GM12878 (cell line): ENCODE results near the gene PARP15. TPM values are rescaled to one million over a fixed set of nuclear protein-coding genes. Genes with fewer than 3 reads are reported as not detected.

Experiments
- ATAC-seq: fragments of 200-7000 bp; cut with Tn5 transposase; 3 replicates; pipeline ENCODE4 v1.9.1; 2020; ENCODE audit warnings: mild to moderate bottlenecking, moderate library complexity
- BruUV-seq: library from RNA; stranded (reverse); fragments of 400-500 nt; replicated peaks from 2 replicates; lab custom pipeline; 2021; lab: Mats Ljungman, UMichigan
- CTCF ChIA-PET: fragments of 300-600 bp; sonication (Branson Sonifier 250); formaldehyde crosslinking; extraction: SDS; loops from one replicate; lab custom pipeline; 2021; ENCODE audit warnings: inconsistent platforms; lab: Yijun Ruan, JAX
- POLR2A ChIA-PET: fragments of 350-600 bp; formaldehyde crosslinking; extraction: SDS; loops from one replicate; lab custom pipeline; 2021; ENCODE audit warnings: inconsistent platforms; lab: Charles Lee
- RAD21 ChIA-PET: fragments of 300-600 bp; sonication (Branson Sonifier 250); formaldehyde crosslinking; loops from one replicate; lab custom pipeline; 2023; ENCODE audit warnings: antibody characterized with exemption; ENCODE audit not compliant: unreplicated experiment; lab: Charles Lee
- SMC1A ChIA-PET: fragments of 300-600 bp; sonication (Branson Sonifier 250); formaldehyde crosslinking; loops from one replicate; lab custom pipeline; 2023; ENCODE audit not compliant: unreplicated experiment, uncharacterized antibody; lab: Charles Lee
- DNase-seq: peaks from one replicate; pipeline ENCODE4 v3.0.0-alpha.2; 2011; ENCODE audit warnings: low read depth, low spot score
- FAIRE-seq: peaks from 3 replicates; lab custom pipeline; 2011; peaks lifted over from hg19 to GRCh38; lab: Jason Lieb, UNC
- H2AFZ ChIP-seq: 2 replicates; pipeline ENCODE4 v1.6.0; 2011; ENCODE audit warnings: low read depth, low read length, control low read depth; ENCODE audit not compliant: control insufficient read depth
- H3K27ac ChIP-seq: 2 replicates; pipeline ENCODE4 v1.5.1; 2011; ENCODE audit warnings: control low read depth; ENCODE audit not compliant: control insufficient read depth, insufficient read depth
- H3K27me3 ChIP-seq, 2 experiments: replicated peaks in 1 of 2; 2 replicates each; pipeline versions ENCODE4 v1.6.0 to v1.6.1; 2011; ENCODE audit warnings: low read length in 1 of 2; ENCODE audit not compliant: control insufficient read depth in 2 of 2, insufficient read depth in 2 of 2
- H3K36me3 ChIP-seq, 2 experiments: 2 replicates each; pipeline ENCODE4 v1.5.1; 2011; ENCODE audit warnings: low read length in 1 of 2; ENCODE audit not compliant: control insufficient read depth in 2 of 2, insufficient read depth in 2 of 2
- H3K4me1 ChIP-seq: 2 replicates; pipeline ENCODE4 v1.6.1; 2011; ENCODE audit warnings: mild to moderate bottlenecking, low read length, moderate library complexity, mixed read lengths; ENCODE audit not compliant: control insufficient read depth, insufficient read depth
- H3K4me2 ChIP-seq: 2 replicates; pipeline ENCODE4 v1.6.0; 2011; ENCODE audit warnings: control low read depth; ENCODE audit not compliant: control insufficient read depth, insufficient read depth
- H3K4me3 ChIP-seq: fragments of 200-600 bp; sonication (generic); 2 replicates; pipeline ENCODE4 v1.5.1; 2016
- H3K79me2 ChIP-seq: 2 replicates; pipeline ENCODE4 v1.6.0; 2011; ENCODE audit warnings: low read length; ENCODE audit not compliant: control insufficient read depth, insufficient read depth
- H3K9ac ChIP-seq: 2 replicates; pipeline ENCODE4 v1.8.0; 2011; ENCODE audit warnings: low read length, control low read depth, mixed read lengths; ENCODE audit not compliant: control insufficient read depth, insufficient read depth
- H3K9me3 ChIP-seq: replicated peaks from 3 replicates; pipeline ENCODE4 v1.5.1; 2011; ENCODE audit warnings: mild to moderate bottlenecking, low read length; ENCODE audit not compliant: control insufficient read depth, insufficient read depth
- H4K20me1 ChIP-seq: 2 replicates; pipeline ENCODE4 v1.6.0; 2011; ENCODE audit not compliant: control insufficient read depth, insufficient read depth
- ATF2 ChIP-seq: IDR thresholded peaks from 2 replicates; pipeline ENCODE4 v1.6.1; 2012; ENCODE audit warnings: low read length, inconsistent platforms
- BACH1 ChIP-seq: fragments of 450-650 bp; IDR thresholded peaks from 2 replicates; pipeline ENCODE4 v1.6.1; 2017; ENCODE audit warnings: mild to moderate bottlenecking, borderline replicate concordance
- BMI1 ChIP-seq: fragments of 450-650 bp; IDR thresholded peaks from 2 replicates; pipeline ENCODE4 v1.6.1; 2016; ENCODE audit warnings: mild to moderate bottlenecking, moderate library complexity, borderline replicate concordance
- E2F8 ChIP-seq: fragments of 450-650 bp; IDR thresholded peaks from 2 replicates; pipeline ENCODE4 v1.6.1; 2018; ENCODE audit warnings: mild to moderate bottlenecking, low read depth, moderate library complexity; ENCODE audit not compliant: partially characterized antibody
- IKZF1 ChIP-seq: fragments of 450-650 bp; conservative IDR thresholded peaks from 2 replicates; pipeline ENCODE4 v1.6.1; 2017; ENCODE audit warnings: antibody characterized with exemption, mild to moderate bottlenecking
- IRF4 ChIP-seq: IDR thresholded peaks from 2 replicates; pipeline ENCODE4 v1.6.1; 2011; ENCODE audit warnings: low read depth, low read length
- NR2F1 ChIP-seq: fragments of 450-650 bp; conservative IDR thresholded peaks from 2 replicates; pipeline ENCODE4 v1.6.1; 2017; ENCODE audit warnings: mild to moderate bottlenecking
- STAT3 ChIP-seq: IDR thresholded peaks from 2 replicates; pipeline ENCODE4 v1.6.1; 2011; ENCODE audit warnings: low read depth, low read length, improper control_type of control experiment
- TCF7 ChIP-seq: IDR thresholded peaks from 2 replicates; pipeline ENCODE4 v1.6.1; 2014; ENCODE audit warnings: antibody characterized with exemption, borderline replicate concordance
- ZNF24 ChIP-seq: fragments of 450-650 bp; IDR thresholded peaks from 2 replicates; pipeline ENCODE4 v1.6.1; 2017; ENCODE audit warnings: antibody characterized with exemption, mild to moderate bottlenecking
- WGBS: methylation state at CpG from one replicate; pipeline ENCODE4 v1.1.6; 2016; ENCODE audit warnings: low lambda C conversion rate; ENCODE audit not compliant: insufficient replicate concordance, insufficient coverage; ENCODE audit errors: missing lambda C conversion rate; 5-methylcytosine and 5-hydroxymethylcytosine counted together
- in situ Hi-C: fragments of 300-500 bp; cut with MboI; formaldehyde crosslinking; loops from 9 replicates; pipeline ENCODE4 v1.14.3; 2018; ENCODE audit warnings: mixed read lengths
- intact Hi-C: fragments of 100-400 bp; cut with micrococcal nuclease; formaldehyde crosslinking; loops from one replicate; pipeline ENCODE4 v1.14.2; 2022; ENCODE audit not compliant: unreplicated experiment
- polyA plus RNA-seq, 11 experiments: library from polyadenylated mRNA; depleted of rRNA in 4 of 11; unstranded in 6 of 11; stranded (reverse) in 5 of 11; fragments of >200 nt; fragmentation: Nextera tagmentation in 4 of 11; fragmentation: Illumina TruSeq in 1 of 11; extraction: Ambion mirVana in 4 of 11; extraction: Trizol in 1 of 11; gene quantifications; 1 replicate in 1 of 11; 2 replicates in 10 of 11; pipeline versions ENCODE4 v1.2.1 to v1.2.3, GENCODE V29; 2011 to 2016; ENCODE audit warnings: inconsistent platforms in 2 of 11, missing spikeins in 2 of 11, low read depth in 1 of 11
- total RNA-seq, 4 experiments: library from RNA; depleted of rRNA in 3 of 4; stranded (reverse); fragments of >200 nt in 3 of 4; fragmentation: Illumina TruSeq in 1 of 4; extraction: Trizol in 1 of 4; gene quantifications; 2 replicates each; pipeline versions ENCODE4 v1.2.1 to v1.2.3, GENCODE V29; 2013 to 2021
- TF ChIP-seq, protein P1 (sequence below): fragments of 450-650 bp; formaldehyde crosslinking; IDR thresholded peaks from 2 replicates; pipeline ENCODE4 v1.5.0; 2022; ENCODE audit warnings: mild to moderate bottlenecking, missing genetic modification characterization
- TF ChIP-seq, protein P2 (sequence below): fragments of 450-650 bp; conservative IDR thresholded peaks from 2 replicates; pipeline ENCODE4 v1.6.1; 2017; ENCODE audit warnings: mild to moderate bottlenecking, moderate library complexity

PARP15 gene
- total and polyA plus RNA-seq, 10 of the 15 experiments (the other 5 are each of a cell fraction or from before 2014, with no cell fraction given) = 9.0 to 234 (median 36.3) TPM

GRCh38 chr3:122572940-122573412, 4.5 kb upstream of the PARP15 start:
- H3K79me2 ChIP-seq = peaks cover 8% of the 10 kb centered on the region
- intact Hi-C loops (no loop called here), in situ Hi-C loops (no loop called here)
- no peak for FAIRE-seq
- H2AFZ ChIP-seq = no peak overlapping the region
- ChIA-PET POLR2A (interaction anchor here (1.0 to 5.0 kb wide), 5 partner anchors 44 to 108 kb away, joined by 3 to 31 read pairs (median 7); partner anchors contain the start of gene PARP14), SMC1A (interaction anchor here (1.0 to 7.6 kb wide), 7 partner anchors 7 to 106 kb away, joined by 3 to 183 read pairs (median 42); partner anchors contain the start of genes DTX3L, PARP14 and PARP9), CTCF (interaction anchor here (1.4 to 5.0 kb wide), 2 partner anchors 9 to 106 kb away, joined by 3 to 59 read pairs; partner anchors contain the start of genes DTX3L and PARP9), RAD21 (interaction anchor here (4.0 to 7.6 kb wide), 4 partner anchors 46 to 107 kb away, joined by 16 to 130 read pairs (median 38); partner anchors contain the start of gene PARP14)
- peaks cover 0 to 12% of the 10 kb centered on the region in 2 experiments; a peak in 1 of 4 replicates for H3K36me3 ChIP-seq
- peak; percentile 47 for ATAC-seq
- BruUV-seq = no TSS peak
- no peak overlapping the region for H3K9ac ChIP-seq
- peak overlapping the region; percentile 62; the same call in 1 of the 2 replicates for H3K4me2 ChIP-seq
- no peaks in the 10 kb centered on the region for H3K27me3 ChIP-seq
- H3K27ac ChIP-seq = peak overlapping the region; percentile 59
- peak; percentile 77 for DNase-seq
- 5% methylated on average over 3 of the region's 3 CpGs for WGBS
- no peaks in the 10 kb centered on the region for H4K20me1 ChIP-seq
- peaks cover 29% of the 10 kb centered on the region for H3K4me1 ChIP-seq
- no peak overlapping the region for H3K4me3 ChIP-seq
- H3K9me3 ChIP-seq = peaks cover 4% of the 10 kb centered on the region; the same call in 2 of the 3 replicates
- TF ChIP-seq, protein P1, sequence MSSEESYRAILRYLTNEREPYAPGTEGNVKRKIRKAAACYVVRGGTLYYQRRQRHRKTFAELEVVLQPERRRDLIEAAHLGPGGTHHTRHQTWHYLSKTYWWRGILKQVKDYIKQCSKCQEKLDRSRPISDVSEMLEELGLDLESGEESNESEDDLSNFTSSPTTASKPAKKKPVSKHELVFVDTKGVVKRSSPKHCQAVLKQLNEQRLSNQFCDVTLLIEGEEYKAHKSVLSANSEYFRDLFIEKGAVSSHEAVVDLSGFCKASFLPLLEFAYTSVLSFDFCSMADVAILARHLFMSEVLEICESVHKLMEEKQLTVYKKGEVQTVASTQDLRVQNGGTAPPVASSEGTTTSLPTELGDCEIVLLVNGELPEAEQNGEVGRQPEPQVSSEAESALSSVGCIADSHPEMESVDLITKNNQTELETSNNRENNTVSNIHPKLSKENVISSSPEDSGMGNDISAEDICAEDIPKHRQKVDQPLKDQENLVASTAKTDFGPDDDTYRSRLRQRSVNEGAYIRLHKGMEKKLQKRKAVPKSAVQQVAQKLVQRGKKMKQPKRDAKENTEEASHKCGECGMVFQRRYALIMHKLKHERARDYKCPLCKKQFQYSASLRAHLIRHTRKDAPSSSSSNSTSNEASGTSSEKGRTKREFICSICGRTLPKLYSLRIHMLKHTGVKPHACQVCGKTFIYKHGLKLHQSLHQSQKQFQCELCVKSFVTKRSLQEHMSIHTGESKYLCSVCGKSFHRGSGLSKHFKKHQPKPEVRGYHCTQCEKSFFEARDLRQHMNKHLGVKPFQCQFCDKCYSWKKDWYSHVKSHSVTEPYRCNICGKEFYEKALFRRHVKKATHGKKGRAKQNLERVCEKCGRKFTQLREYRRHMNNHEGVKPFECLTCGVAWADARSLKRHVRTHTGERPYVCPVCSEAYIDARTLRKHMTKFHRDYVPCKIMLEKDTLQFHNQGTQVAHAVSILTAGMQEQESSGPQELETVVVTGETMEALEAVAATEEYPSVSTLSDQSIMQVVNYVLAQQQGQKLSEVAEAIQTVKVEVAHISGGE (CRISPR knock-in tag) = no peak
- TF ChIP-seq BACH1 = peak; percentile 53; the same call in 1 of the 2 replicates
- TF ChIP-seq ATF2 = 0 out of 2 replicates have a peak, but pooled peaks have one; percentile 18
- peak; percentile 89 for TF ChIP-seq ZNF24
- TF ChIP-seq BMI1 = peak; percentile 34; the same call in 1 of the 2 replicates
- peak; percentile 89 for TF ChIP-seq NR2F1
- TF ChIP-seq IKZF1 = peak; percentile 84
- no peak for TF ChIP-seq E2F8
- TF ChIP-seq STAT3 = 0 out of 2 replicates have a peak, but pooled peaks have one; percentile 38
- 0 out of 2 replicates have a peak, but pooled peaks have one; percentile 38 for TF ChIP-seq IRF4
- TF ChIP-seq, protein P2, sequence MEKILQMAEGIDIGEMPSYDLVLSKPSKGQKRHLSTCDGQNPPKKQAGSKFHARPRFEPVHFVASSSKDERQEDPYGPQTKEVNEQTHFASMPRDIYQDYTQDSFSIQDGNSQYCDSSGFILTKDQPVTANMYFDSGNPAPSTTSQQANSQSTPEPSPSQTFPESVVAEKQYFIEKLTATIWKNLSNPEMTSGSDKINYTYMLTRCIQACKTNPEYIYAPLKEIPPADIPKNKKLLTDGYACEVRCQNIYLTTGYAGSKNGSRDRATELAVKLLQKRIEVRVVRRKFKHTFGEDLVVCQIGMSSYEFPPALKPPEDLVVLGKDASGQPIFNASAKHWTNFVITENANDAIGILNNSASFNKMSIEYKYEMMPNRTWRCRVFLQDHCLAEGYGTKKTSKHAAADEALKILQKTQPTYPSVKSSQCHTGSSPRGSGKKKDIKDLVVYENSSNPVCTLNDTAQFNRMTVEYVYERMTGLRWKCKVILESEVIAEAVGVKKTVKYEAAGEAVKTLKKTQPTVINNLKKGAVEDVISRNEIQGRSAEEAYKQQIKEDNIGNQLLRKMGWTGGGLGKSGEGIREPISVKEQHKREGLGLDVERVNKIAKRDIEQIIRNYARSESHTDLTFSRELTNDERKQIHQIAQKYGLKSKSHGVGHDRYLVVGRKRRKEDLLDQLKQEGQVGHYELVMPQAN = 0 out of 2 replicates have a peak, but pooled peaks have one; percentile 12
- TF ChIP-seq TCF7 = no peak
